Fibroblast of villous mesenchyme (primary cell): Measurements from ENCODE around the gene ARHGAP32. TPM values are rescaled to one million over a fixed set of nuclear protein-coding genes. Genes with fewer than 3 reads are reported as not detected.

ENCODE experiments used
- DNase-seq: peaks from one replicate; pipeline ENCODE4 v3.0.0-alpha.2; 2010; ENCODE audit warnings: low read depth
- H3K4me3 ChIP-seq: 2 replicates; pipeline ENCODE4 v1.5.1; 2011; ENCODE audit warnings: low read depth, mild to moderate bottlenecking, low read length
- CTCF ChIP-seq: IDR thresholded peaks from 2 replicates; pipeline ENCODE4 v1.5.1; 2012; ENCODE audit warnings: low read depth, mild to moderate bottlenecking, low read length; ENCODE audit not compliant: insufficient read depth
- total RNA-seq: library from RNA; depleted of rRNA; stranded (reverse); fragments of >200 nt; gene quantifications from 2 replicates; pipeline ENCODE4 v1.2.3, GENCODE V29; 2012

Gene ARHGAP32
- total RNA-seq: 9.5 and 14.8 TPM in 2 replicates

GRCh38 chr11:129192150-129192549, at the start of gene ARHGAP32:
Gene ARHGAP32, minus strand, starts transcription at chr11:129192325. Its CDS starts 127 bp downstream, at chr11:129192198.
- no peak within 1 kb of the TSS for H3K4me3 ChIP-seq
- no peak for DNase-seq
- TF ChIP-seq CTCF: no peak

- no peak for TF ChIP-seq CTCF
- no peak for DNase-seq
- no peak overlapping the region for H3K4me3 ChIP-seq
Observed at GRCh38 chr11:129239207-129239606, 47.1 kb upstream of the ARHGAP32 start.

DNA sequence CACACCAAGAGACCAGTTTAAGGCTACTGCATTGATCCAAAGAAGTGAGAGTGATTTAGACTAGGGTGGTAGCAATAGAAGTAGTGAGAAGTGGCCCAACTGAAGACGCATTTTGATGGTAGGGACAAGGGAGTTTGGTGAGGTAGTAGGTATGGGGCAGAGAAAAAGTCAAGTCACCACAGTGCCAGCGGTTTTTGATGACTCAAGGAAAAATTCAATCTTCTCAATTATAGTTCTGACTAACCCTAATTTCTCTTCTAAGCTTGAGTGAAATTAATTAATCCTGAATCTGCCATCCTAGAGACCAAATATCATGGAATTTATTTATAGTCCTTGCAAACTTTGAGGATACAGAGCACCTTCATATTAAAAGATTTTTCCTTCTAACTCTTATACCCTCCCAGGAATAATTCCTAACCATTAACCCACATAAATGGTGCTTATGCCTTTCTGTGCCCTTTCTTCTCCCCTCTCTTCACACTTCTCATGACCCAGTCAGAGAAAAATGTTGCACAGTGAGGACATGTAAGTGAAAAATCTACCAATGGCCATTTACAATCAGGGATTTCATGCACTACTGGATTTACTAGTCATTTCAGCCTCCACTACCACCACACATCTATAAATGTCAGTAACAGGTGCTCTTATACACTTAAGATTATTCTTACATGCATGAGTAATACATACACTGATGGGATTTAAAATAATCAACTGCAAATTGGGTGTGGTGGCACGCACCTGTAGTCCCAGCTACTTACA, 45.9 kb upstream of the ARHGAP32 start:
- no peak for DNase-seq
- H3K4me3 ChIP-seq: no peak overlapping the region
- TF ChIP-seq CTCF: no peak

GRCh38 chr11:129237456-129237855, 45.3 kb upstream of the ARHGAP32 start:
- no peak overlapping the region for H3K4me3 ChIP-seq
- DNase-seq: peak; percentile 46
- TF ChIP-seq CTCF: no peak

DNA sequence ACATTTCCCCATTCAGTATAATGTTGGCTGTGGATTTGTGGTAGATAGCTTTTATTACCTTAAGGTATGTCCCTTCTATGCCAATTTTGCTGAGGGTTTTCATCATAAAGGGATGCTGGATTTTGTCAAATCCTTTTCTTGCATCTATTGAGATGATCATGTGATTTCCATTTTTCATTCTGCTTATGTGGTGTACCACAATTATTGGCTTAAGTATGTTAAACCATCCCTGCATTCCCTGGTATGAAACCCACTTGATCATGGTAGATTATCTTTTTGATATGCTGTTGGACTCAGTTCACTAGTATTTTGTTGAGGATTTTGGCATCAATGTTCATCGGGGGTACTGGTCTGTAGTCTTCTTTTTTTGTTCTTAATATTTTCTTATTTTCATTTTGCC, 44.7 kb upstream of the ARHGAP32 start:
- DNase-seq: no peak
- H3K4me3 ChIP-seq: no peak overlapping the region
- no peak for TF ChIP-seq CTCF

- no peak for TF ChIP-seq CTCF
- no peak for DNase-seq
- no peak overlapping the region for H3K4me3 ChIP-seq
Observed at GRCh38 chr11:129234978-129235377, 42.9 kb upstream of the ARHGAP32 start.

DNA sequence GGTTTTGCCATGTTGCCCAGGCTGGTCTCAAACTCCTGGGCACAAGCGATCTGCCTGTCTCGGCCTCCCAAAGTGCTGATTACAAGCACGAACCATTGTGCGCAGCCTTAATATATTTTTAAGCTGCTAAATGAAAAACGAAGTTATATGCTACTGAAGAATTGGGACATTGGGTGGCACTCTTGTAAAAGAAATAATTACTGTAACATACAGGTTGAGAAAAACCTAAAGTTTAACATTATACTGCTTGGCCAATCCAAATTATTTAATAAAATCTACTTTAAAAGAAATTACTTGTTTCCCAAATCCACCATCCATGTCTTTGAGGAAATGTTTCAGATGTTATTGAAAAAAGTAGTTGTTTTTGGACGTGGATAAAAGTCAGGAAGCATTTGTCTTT, 37.9 kb upstream of the ARHGAP32 start:
- peak; percentile 22 for DNase-seq
- TF ChIP-seq CTCF: peak; percentile 8
- H3K4me3 ChIP-seq: no peak overlapping the region
